Retinal pigment epithelial cell (primary cell): Measurements from ENCODE around the gene C4BPA.

ENCODE experiments used
- DNase-seq: peaks from one replicate; pipeline ENCODE4 v3.0.0-alpha.2; 2010; ENCODE audit warnings: low read depth
- H3K4me3 ChIP-seq: 2 replicates; pipeline ENCODE4 v1.5.1; 2011; ENCODE audit warnings: mild to moderate bottlenecking, low read length, control low read depth, moderate library complexity
- TF ChIP-seq, protein P1 (sequence below): conservative IDR thresholded peaks from 2 replicates; pipeline ENCODE4 v1.5.1; 2011; ENCODE audit warnings: low read depth, low read length, control low read depth, inconsistent platforms

The C4BPA gene

GRCh38 chr1:207069061-207069460 lies 35.0 kb upstream of the C4BPA start:
- no peak overlapping the region for H3K4me3 ChIP-seq
- TF ChIP-seq, protein P1, sequence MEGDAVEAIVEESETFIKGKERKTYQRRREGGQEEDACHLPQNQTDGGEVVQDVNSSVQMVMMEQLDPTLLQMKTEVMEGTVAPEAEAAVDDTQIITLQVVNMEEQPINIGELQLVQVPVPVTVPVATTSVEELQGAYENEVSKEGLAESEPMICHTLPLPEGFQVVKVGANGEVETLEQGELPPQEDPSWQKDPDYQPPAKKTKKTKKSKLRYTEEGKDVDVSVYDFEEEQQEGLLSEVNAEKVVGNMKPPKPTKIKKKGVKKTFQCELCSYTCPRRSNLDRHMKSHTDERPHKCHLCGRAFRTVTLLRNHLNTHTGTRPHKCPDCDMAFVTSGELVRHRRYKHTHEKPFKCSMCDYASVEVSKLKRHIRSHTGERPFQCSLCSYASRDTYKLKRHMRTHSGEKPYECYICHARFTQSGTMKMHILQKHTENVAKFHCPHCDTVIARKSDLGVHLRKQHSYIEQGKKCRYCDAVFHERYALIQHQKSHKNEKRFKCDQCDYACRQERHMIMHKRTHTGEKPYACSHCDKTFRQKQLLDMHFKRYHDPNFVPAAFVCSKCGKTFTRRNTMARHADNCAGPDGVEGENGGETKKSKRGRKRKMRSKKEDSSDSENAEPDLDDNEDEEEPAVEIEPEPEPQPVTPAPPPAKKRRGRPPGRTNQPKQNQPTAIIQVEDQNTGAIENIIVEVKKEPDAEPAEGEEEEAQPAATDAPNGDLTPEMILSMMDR, result no peak
- DNase-seq, result no peak

DNA sequence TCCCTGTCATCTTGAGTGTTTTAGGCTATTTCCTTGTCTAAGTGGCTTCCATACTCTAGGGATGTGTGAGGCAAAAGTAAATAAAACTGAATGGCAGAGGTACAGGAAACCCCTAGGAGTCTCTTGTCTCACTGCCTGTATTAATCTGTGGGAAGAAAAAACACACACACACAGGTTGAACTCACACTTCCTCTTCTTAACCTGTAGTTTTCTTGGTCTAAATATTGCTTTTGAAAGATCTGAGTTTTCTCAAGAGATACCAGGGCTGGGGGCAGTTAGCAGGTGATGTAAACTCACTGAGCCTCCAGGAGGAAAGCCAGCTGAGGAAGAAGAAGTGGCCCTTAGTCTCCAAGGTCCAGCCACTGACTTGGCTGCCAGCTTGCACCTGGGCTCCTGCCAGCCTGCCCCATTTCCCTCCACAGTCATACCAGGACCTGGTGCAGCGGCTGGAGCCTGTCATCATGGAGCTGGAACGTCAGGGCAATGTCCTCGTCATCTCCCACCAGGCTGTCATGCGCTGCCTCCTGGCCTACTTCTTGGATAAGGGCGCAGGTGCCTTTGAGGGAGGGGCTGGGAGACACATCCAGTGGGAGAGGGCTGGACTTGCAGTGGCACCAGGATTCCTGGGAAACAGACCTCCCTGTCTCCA lies 34.1 kb upstream of the C4BPA start:
- TF ChIP-seq, protein P1, result no peak
- DNase-seq, result no peak
- no peak overlapping the region for H3K4me3 ChIP-seq

DNA sequence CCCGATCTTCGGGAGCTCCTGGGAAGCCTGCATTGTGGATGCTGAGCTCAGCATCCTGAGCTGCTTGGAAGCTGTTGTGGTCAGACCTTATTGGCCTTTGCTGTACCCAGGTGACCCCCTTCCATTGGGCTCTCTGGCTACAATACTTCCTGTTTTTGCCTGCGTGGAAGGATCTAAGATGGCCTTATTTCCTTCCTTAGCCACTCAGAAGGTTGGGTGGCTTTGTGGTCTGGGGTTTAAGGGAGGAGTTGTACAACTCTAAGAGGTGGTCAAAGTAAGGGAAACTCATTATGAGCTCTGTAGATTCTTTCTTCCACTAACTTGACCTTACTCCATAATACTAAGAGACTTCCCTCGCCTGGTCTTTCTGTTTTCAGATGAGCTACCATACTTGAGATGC lies 33.2 kb upstream of the C4BPA start:
- H3K4me3 ChIP-seq, result no peak overlapping the region
- DNase-seq, result no peak
- TF ChIP-seq, protein P1, result no peak

- DNase-seq, result no peak
- TF ChIP-seq, protein P1, result no peak
- no peak overlapping the region for H3K4me3 ChIP-seq
Measured at GRCh38 chr1:207071426-207071825, 32.6 kb upstream of the C4BPA start.

DNA sequence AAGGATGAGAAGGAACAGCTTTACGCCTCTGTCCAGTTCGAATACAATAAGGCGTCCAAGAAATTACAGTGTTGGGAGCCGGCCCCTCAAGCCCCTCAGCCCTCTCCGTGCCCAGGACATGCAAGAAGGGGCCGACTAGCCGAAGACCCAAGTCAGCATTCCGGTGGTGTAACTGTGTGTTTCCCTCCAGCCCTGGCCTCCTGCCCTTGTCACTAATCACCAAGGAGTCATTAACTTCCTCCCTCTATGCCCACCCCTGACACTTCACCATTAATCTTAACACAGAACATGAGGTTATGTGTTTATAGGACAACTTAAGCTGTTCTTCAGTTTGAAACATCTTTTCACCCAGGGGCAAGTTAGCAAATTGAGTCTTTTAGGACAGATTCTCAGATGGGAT lies 31.8 kb upstream of the C4BPA start:
- TF ChIP-seq, protein P1, result no peak
- DNase-seq, result no peak
- H3K4me3 ChIP-seq, result no peak overlapping the region

DNA sequence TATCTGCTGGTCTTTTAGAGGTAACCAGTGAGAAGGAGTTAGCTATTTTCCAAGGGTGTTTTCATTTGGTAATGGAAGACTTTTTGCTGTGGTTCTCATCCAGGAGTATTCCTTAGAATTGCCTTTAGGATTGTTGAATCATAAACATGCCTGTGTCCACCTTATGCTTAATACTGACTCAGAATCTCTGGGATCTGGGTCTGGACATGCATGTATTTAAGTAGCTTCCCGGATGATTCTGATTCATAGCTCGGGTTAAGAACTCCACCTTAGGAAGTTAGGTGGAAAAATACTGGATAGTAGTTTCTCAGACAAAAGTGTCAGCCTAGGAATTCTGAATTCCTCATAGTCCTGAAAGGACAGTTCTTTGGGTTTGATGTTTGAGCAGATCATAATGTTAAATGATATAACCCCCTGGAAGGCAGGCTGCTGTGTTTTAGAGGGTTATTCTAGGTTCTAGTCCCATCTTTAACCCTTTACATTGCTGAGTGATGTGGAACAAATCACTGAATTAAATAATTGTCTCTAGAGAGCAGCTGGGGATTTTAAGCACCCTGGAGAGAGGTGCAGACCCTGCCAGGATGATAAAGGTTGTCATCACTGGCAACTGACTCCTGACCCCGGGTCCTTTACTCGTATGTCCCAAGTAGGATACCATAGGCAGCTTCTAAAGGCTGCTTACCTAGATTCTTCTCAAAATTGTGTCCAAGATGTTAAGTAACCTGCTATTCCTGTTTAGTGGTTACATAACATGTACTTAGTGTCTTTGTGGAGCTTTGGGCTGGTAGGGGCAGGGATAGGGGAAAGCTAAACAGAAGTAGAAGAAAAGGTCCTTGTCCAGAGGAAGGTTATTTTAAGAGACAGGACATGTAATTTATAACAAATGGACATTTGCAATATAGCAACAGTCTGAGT lies 29.9 kb upstream of the C4BPA start:
- TF ChIP-seq, protein P1, result no peak
- no peak overlapping the region for H3K4me3 ChIP-seq
- DNase-seq, result no peak
